HTR-8/SVneo (cell line): ENCODE data around the gene NFIA.
A peak's percentile ranks its signal among the peaks of the same experiment; 100 is the strongest.
"Not testable (repeated sequence)": the region's sequence is repeated elsewhere in the genome, so short reads cannot be mapped to it uniquely, and the experiment has no call there.

Experiments
- DNase-seq: peaks from one replicate; pipeline ENCODE4 v3.0.0; 2011; ENCODE audit warnings: low spot score, mixed read lengths; ENCODE audit not compliant: insufficient read length
- FAIRE-seq: peaks from 2 replicates; lab custom pipeline; 2011; peaks lifted over from hg19 to GRCh38; lab: Jason Lieb, UNC

NFIA gene

GRCh38 chr1:61056573-61057439, 25.6 kb upstream of the NFIA start:
- DNase-seq (no peak), FAIRE-seq (peak; percentile 28)

GRCh38 chr1:61058483-61059245, 23.7 kb upstream of the NFIA start:
- DNase-seq (no peak), FAIRE-seq (no peak)

- DNase-seq, FAIRE-seq: not testable (repeated sequence)
These were observed 20.8 kb upstream of the NFIA start for GRCh38 chr1:61061601-61062000.

GRCh38 chr1:61064673-61065072, 17.7 kb upstream of the NFIA start:
- DNase-seq (no peak), FAIRE-seq (no peak)

- FAIRE-seq (no peak), DNase-seq (no peak)
These were observed 14.8 kb upstream of the NFIA start for GRCh38 chr1:61067446-61068019.

- no peak for DNase-seq
- FAIRE-seq: no peak
These were observed 12.3 kb upstream of the NFIA start for GRCh38 chr1:61070054-61070453.

GRCh38 chr1:61071205-61072130, 10.9 kb upstream of the NFIA start:
- FAIRE-seq: no peak
- DNase-seq: no peak

- DNase-seq (no peak), FAIRE-seq (no peak)
These were observed 8.5 kb upstream of the NFIA start for GRCh38 chr1:61073871-61074270.

GRCh38 chr1:61075833-61076232, 6.5 kb upstream of the NFIA start:
- DNase-seq, FAIRE-seq: not testable (repeated sequence)

GRCh38 chr1:61076728-61077675, 5.4 kb upstream of the NFIA start:
- peak; percentile 74 for DNase-seq
- FAIRE-seq: no peak

GRCh38 chr1:61077676-61078541, 4.5 kb upstream of the NFIA start:
- FAIRE-seq (no peak), DNase-seq (peak; percentile 96)

GRCh38 chr1:61078618-61079295, 3.6 kb upstream of the NFIA start:
- no peak for FAIRE-seq
- DNase-seq: no peak

- FAIRE-seq (no peak), DNase-seq (no peak)
These were observed 3.0 kb upstream of the NFIA start for GRCh38 chr1:61079296-61079897.

- FAIRE-seq (no peak), DNase-seq (no peak)
These were observed 2.4 kb upstream of the NFIA start for GRCh38 chr1:61079898-61080336.

- FAIRE-seq (no peak), DNase-seq (no peak)
These were observed 1.8 kb upstream of the NFIA start for GRCh38 chr1:61080413-61081143.

- FAIRE-seq: no peak
- no peak for DNase-seq
These were observed 1.1 kb upstream of the NFIA start for GRCh38 chr1:61081144-61081685.
